ENCODE data around the gene CRTAP. TPM values are rescaled to one million over a fixed set of nuclear protein-coding genes. Genes with fewer than 3 reads are reported as not detected.

CRTAP gene
- total RNA-seq, 6 donors from 2014 or later = 75.4 to 235 (median 119) TPM

- no peaks in the 10 kb centered on the region for H3K4me1 ChIP-seq
- WGBS, 2 donors = 57 to 100% methylated on average over 1 of the region's 1 CpG
- H3K36me3 ChIP-seq = peaks cover 7 to 34% (median 15%) of the 10 kb centered on the region in 4 donors
- H3K27ac ChIP-seq = no peak overlapping the region
- DNase-seq (no peak), ATAC-seq (ENCODE audit: low FRiP score in 2 of 2) (no peak)
- no peak overlapping the region for H3K4me3 ChIP-seq
- H3K27me3 ChIP-seq = no peaks in the 10 kb centered on the region
- H3K9me3 ChIP-seq = no peaks in the 10 kb centered on the region
- no peak for TF ChIP-seq POLR2A (IDR thresholded peaks at IDR 0.05)
- TF ChIP-seq, protein P1, sequence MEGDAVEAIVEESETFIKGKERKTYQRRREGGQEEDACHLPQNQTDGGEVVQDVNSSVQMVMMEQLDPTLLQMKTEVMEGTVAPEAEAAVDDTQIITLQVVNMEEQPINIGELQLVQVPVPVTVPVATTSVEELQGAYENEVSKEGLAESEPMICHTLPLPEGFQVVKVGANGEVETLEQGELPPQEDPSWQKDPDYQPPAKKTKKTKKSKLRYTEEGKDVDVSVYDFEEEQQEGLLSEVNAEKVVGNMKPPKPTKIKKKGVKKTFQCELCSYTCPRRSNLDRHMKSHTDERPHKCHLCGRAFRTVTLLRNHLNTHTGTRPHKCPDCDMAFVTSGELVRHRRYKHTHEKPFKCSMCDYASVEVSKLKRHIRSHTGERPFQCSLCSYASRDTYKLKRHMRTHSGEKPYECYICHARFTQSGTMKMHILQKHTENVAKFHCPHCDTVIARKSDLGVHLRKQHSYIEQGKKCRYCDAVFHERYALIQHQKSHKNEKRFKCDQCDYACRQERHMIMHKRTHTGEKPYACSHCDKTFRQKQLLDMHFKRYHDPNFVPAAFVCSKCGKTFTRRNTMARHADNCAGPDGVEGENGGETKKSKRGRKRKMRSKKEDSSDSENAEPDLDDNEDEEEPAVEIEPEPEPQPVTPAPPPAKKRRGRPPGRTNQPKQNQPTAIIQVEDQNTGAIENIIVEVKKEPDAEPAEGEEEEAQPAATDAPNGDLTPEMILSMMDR (IDR thresholded peaks at IDR 0.05) = peak in 2 of 6 experiments; percentile 16 to 21
- TF ChIP-seq POLR2AphosphoS5 (IDR thresholded peaks at IDR 0.05) = no peak
- TF ChIP-seq EP300 (IDR thresholded peaks at IDR 0.05) = no peak
Measured at GRCh38 chr3:33144433-33144832, 30.6 kb downstream of the CRTAP start.

DNA sequence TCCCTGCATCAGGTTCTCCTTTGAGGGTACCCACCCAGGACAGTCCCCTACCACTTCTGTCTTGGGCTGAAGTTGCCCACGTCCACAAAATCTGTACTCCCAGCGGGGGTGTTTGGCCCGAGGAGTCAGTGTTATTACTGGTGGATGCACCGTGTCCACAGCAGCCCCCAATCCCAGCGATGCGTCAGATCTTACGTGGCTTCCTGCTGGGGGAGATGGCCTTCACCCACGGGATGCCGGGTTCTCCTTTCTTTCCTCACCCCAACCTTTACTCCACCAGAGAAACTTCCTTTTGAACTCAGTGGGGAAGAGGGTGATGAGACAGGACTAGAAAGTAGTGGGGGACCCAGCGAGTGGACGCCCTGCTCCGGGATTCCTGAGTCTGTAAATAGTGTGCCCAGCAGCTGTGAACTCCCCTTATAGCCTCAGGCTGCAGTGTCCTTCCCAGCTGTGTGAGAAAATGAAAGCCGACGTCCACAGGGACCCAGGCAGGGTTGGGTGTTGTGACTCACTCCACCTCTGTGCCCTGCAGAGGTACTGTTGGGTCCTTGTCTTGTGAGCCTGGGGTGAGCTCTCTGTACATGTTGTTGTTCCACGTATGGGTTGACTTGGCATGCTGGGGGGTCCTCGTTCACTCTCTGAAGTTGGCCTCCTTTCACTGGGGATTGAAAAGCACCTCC lies 31.5 kb downstream of the CRTAP start:
- Histone ChIP-seq H3K27ac (no peak overlapping the region), H3K4me3 (no peak overlapping the region), H3K36me3 (peaks cover 7 to 34% (median 15%) of the 10 kb centered on the region in 4 donors), H3K4me1 (no peaks in the 10 kb centered on the region), H3K9me3 (no peaks in the 10 kb centered on the region), H3K27me3 (no peaks in the 10 kb centered on the region)
- no peak for DNase-seq
- TF ChIP-seq, protein P1 (IDR thresholded peaks at IDR 0.05) = no peak
- TF ChIP-seq EP300 (IDR thresholded peaks at IDR 0.05) (no peak), POLR2A (IDR thresholded peaks at IDR 0.05) (no peak), POLR2AphosphoS5 (IDR thresholded peaks at IDR 0.05) (no peak)
- WGBS, 2 donors = 87 to 89% methylated on average over 16 of the region's 16 CpGs
- ATAC-seq (ENCODE audit: low FRiP score in 2 of 2) = peak in 1 of 2 donors; percentile 9

GRCh38 chr3:33145901-33146580 lies 32.2 kb downstream of the CRTAP start:
- no peak for TF ChIP-seq EP300 (IDR thresholded peaks at IDR 0.05)
- TF ChIP-seq POLR2AphosphoS5 (IDR thresholded peaks at IDR 0.05) = no peak
- no peak for TF ChIP-seq POLR2A (IDR thresholded peaks at IDR 0.05)
- peaks cover 7 to 29% (median 15%) of the 10 kb centered on the region in 4 donors for H3K36me3 ChIP-seq
- WGBS, 2 donors = 84 to 94% methylated on average over 9 of the region's 9 CpGs
- ATAC-seq (ENCODE audit: low FRiP score in 2 of 2) (no peak), DNase-seq (peak in 1 of 2 donors; percentile 45)
- H3K27me3 ChIP-seq = no peaks in the 10 kb centered on the region
- H3K9me3 ChIP-seq = no peaks in the 10 kb centered on the region
- H3K27ac ChIP-seq = no peak overlapping the region
- no peak overlapping the region for H3K4me3 ChIP-seq
- no peaks in the 10 kb centered on the region for H3K4me1 ChIP-seq

- no peaks in the 10 kb centered on the region for H3K9me3 ChIP-seq
- no peak for TF ChIP-seq POLR2A (IDR thresholded peaks at IDR 0.05)
- TF ChIP-seq, protein P1 (IDR thresholded peaks at IDR 0.05) = no peak
- no peak for TF ChIP-seq EP300 (IDR thresholded peaks at IDR 0.05)
- no peak for TF ChIP-seq POLR2AphosphoS5 (IDR thresholded peaks at IDR 0.05)
- H3K27me3 ChIP-seq = no peaks in the 10 kb centered on the region
- no peak for DNase-seq
- H3K27ac ChIP-seq = no peak overlapping the region
- no peak for ATAC-seq (ENCODE audit: low FRiP score in 2 of 2)
- H3K4me1 ChIP-seq = no peaks in the 10 kb centered on the region
- H3K4me3 ChIP-seq = no peak overlapping the region
- peaks cover 7 to 21% (median 13%) of the 10 kb centered on the region in 4 donors for H3K36me3 ChIP-seq
- WGBS, 2 donors = 72 to 73% methylated on average over 8 of the region's 8 CpGs
Measured at GRCh38 chr3:33146791-33147445, 33.1 kb downstream of the CRTAP start.

- H3K36me3 ChIP-seq = peaks cover 0 to 6% (median 1%) of the 10 kb centered on the region in 4 donors
- WGBS, 2 donors = 58 to 73% methylated on average over 2 to 5 of the region's 6 CpGs
- TF ChIP-seq, protein P1 (IDR thresholded peaks at IDR 0.05) = no peak
- TF ChIP-seq POLR2AphosphoS5 (IDR thresholded peaks at IDR 0.05) (no peak), EP300 (IDR thresholded peaks at IDR 0.05) (no peak), POLR2A (IDR thresholded peaks at IDR 0.05) (no peak)
- ATAC-seq (ENCODE audit: low FRiP score in 2 of 2) (peak in 1 of 2 donors; percentile 51), DNase-seq (no peak)
- no peak overlapping the region for H3K27ac ChIP-seq
- H3K4me1 ChIP-seq = no peaks in the 10 kb centered on the region
- no peak overlapping the region for H3K4me3 ChIP-seq
- H3K9me3 ChIP-seq = no peaks in the 10 kb centered on the region
- H3K27me3 ChIP-seq = no peaks in the 10 kb centered on the region
Measured at GRCh38 chr3:33149342-33149741, 35.5 kb downstream of the CRTAP start.
